ENCODE measurements around the gene NPAS3.

- TF ChIP-seq CTCF (IDR thresholded peaks at IDR 0.05): no peak
- no peak for TF ChIP-seq POLR2AphosphoS5 (IDR thresholded peaks at IDR 0.05)
These were observed 703.4 kb downstream of the NPAS3 start for GRCh38 chr14:33642080-33642479.
